Cerebellar cortex (tissue), 1 donor: ENCODE results near the gene MVD.
A peak's percentile ranks its signal among the peaks of the same experiment; 100 is the strongest.

Experiments
- DNase-seq: peaks from one replicate; pipeline ENCODE4 v3.0.0-alpha.2; 2015; ENCODE audit warnings: low spot score

The MVD gene

GRCh38 chr16:88662843-88663606 lies at the start of gene MVD:
MVD (minus strand) TSS chr16:88663091; CDS start chr16:88663080, 11 bp downstream.
- peak; percentile 98 for DNase-seq

- DNase-seq = no peak
Measured at GRCh38 chr16:88712362-88712979, 49.6 kb upstream of the MVD start.

GRCh38 chr16:88711750-88712340 lies 49.0 kb upstream of the MVD start:
- DNase-seq = no peak

- DNase-seq = no peak
Measured at GRCh38 chr16:88710556-88710955, 47.7 kb upstream of the MVD start.

GRCh38 chr16:88706965-88707826 lies 44.3 kb upstream of the MVD start:
- DNase-seq = no peak

- DNase-seq = peak; percentile 78
Measured at GRCh38 chr16:88706229-88706964, 43.5 kb upstream of the MVD start, which contains the start of the genes CTU2 and RNF166. CTU2 (plus strand) TSS chr16:88706503; CDS start chr16:88706531, 28 bp downstream. RNF166 (minus strand) TSS chr16:88706408; CDS start chr16:88706325, 83 bp downstream.

- no peak for DNase-seq
Measured at GRCh38 chr16:88705801-88706228, 42.9 kb upstream of the MVD start.

- DNase-seq = no peak
Measured at GRCh38 chr16:88705076-88705684, 42.3 kb upstream of the MVD start.

- no peak for DNase-seq
Measured at GRCh38 chr16:88703486-88704309, 40.8 kb upstream of the MVD start.

- no peak for DNase-seq
Measured at GRCh38 chr16:88702371-88703210, 39.7 kb upstream of the MVD start.

- no peak for DNase-seq
Measured at GRCh38 chr16:88701581-88702370, 38.9 kb upstream of the MVD start.

GRCh38 chr16:88700636-88701482 lies 38.0 kb upstream of the MVD start:
- no peak for DNase-seq

- no peak for DNase-seq
Measured at GRCh38 chr16:88700322-88700635, 37.4 kb upstream of the MVD start.

- DNase-seq = no peak
Measured at GRCh38 chr16:88699180-88699579, 36.3 kb upstream of the MVD start.

GRCh38 chr16:88698646-88699045 lies 35.8 kb upstream of the MVD start:
- DNase-seq = no peak

- DNase-seq = no peak
Measured at GRCh38 chr16:88697831-88698615, 35.1 kb upstream of the MVD start.
